K562 (cell line): ENCODE data around the gene PHB1. TPM values are rescaled to one million over a fixed set of nuclear protein-coding genes. Genes with fewer than 3 reads are reported as not detected.
A peak's percentile ranks its signal among the peaks of the same experiment; 100 is the strongest.

Experiments used
- ATAC-seq: fragments of 200-7000 bp; cut with Tn5 transposase; 3 replicates; pipeline ENCODE4 v1.9.1; 2020; ENCODE audit warnings: moderate library complexity
- BruUV-seq: library from RNA; stranded (reverse); fragments of 400-500 nt; replicated peaks from 2 replicates; lab custom pipeline; 2021; lab: Mats Ljungman, UMichigan
- CTCF ChIA-PET: fragments of 300-600 bp; formaldehyde crosslinking; extraction: SDS; loops from one replicate; lab custom pipeline; 2021; ENCODE audit warnings: low intra/inter-chr PET ratio; lab: Yijun Ruan, JAX
- POLR2A ChIA-PET: fragments of 300-600, 350-650 bp; sonication (Branson Sonifier 250); formaldehyde crosslinking; extraction: SDS; loops from one replicate; lab custom pipeline; 2021; ENCODE audit warnings: antibody characterized with exemption, inconsistent platforms; lab: Yijun Ruan, JAX
- DNase-seq, 4 experiments: peaks; one replicate each; pipeline versions ENCODE4 v3.0.0 to v3.0.0-alpha.2; 2011 to 2018; ENCODE audit warnings: low spot score in 3 of 4, mixed read lengths in 3 of 4; ENCODE audit errors: extremely low read depth in 1 of 4
- FAIRE-seq: peaks from 2 replicates; lab custom pipeline; 2011; peaks lifted over from hg19 to GRCh38; lab: Jason Lieb, UNC
- H2AFZ ChIP-seq: 2 replicates; pipeline ENCODE4 v1.6.0; 2011; ENCODE audit warnings: low read depth, low read length, control low read depth, inconsistent platforms
- H3K27ac ChIP-seq: fragments of 200-600 bp; 3 replicates; pipeline ENCODE4 v1.8.0; 2011; ENCODE audit warnings: low read depth, mild to moderate bottlenecking, control low read depth, inconsistent platforms, low read length, moderate library complexity, mixed read lengths; ENCODE audit errors: extremely low read depth
- H3K27me3 ChIP-seq, 2 experiments: fragments of 300-600 bp in 1 of 2; 2 replicates in 1 of 2; 3 replicates in 1 of 2; pipeline versions ENCODE4 v1.6.0 to v1.8.0; 2011; ENCODE audit warnings: inconsistent platforms in 2 of 2, low read length in 2 of 2, mild to moderate bottlenecking in 1 of 2, mixed read lengths in 1 of 2, moderate library complexity in 1 of 2; ENCODE audit not compliant: control insufficient read depth in 2 of 2, insufficient read depth in 2 of 2
- H3K36me3 ChIP-seq: fragments of 300-600 bp; 3 replicates; pipeline ENCODE4 v1.8.0; 2011; ENCODE audit warnings: mild to moderate bottlenecking, low read length, inconsistent platforms; ENCODE audit not compliant: control insufficient read depth, insufficient read depth
- H3K4me1 ChIP-seq, 2 experiments: fragments of 200-600 bp in 1 of 2; replicated peaks in 1 of 2; 2 replicates in 1 of 2; 3 replicates in 1 of 2; pipeline versions ENCODE4 v1.5.1 to v1.8.0; 2011; ENCODE audit warnings: inconsistent platforms in 2 of 2, low read length in 2 of 2, mild to moderate bottlenecking in 1 of 2, mixed read lengths in 1 of 2, moderate library complexity in 1 of 2; ENCODE audit not compliant: control insufficient read depth in 2 of 2, insufficient read depth in 2 of 2
- H3K4me2 ChIP-seq: 2 replicates; pipeline ENCODE4 v1.6.1; 2011; ENCODE audit warnings: low read length, control low read depth, inconsistent platforms, mixed read lengths; ENCODE audit not compliant: insufficient read depth
- H3K4me3 ChIP-seq: fragments of 200-600 bp; sonication (generic), shearing (Covaris generic); 2 replicates; pipeline ENCODE4 v1.5.1; 2016; ENCODE audit warnings: control low read depth, inconsistent platforms
- H3K79me2 ChIP-seq: fragments of 200-600 bp; 3 replicates; pipeline ENCODE4 v1.8.0; 2011; ENCODE audit warnings: low read length, inconsistent platforms; ENCODE audit not compliant: control insufficient read depth, insufficient read depth
- H3K9ac ChIP-seq, 2 experiments: 2 replicates each; pipeline versions ENCODE4 v1.6.0 to v1.6.1; 2011; ENCODE audit warnings: low read depth in 2 of 2, low read length in 2 of 2, control low read depth in 1 of 2, inconsistent platforms in 1 of 2, mild to moderate bottlenecking in 1 of 2, mixed read lengths in 1 of 2; ENCODE audit not compliant: insufficient read depth in 1 of 2
- H3K9me1 ChIP-seq: one replicate; pipeline ENCODE4 v1.6.0; 2011; ENCODE audit warnings: inconsistent platforms, mild to moderate bottlenecking, low read length, moderate library complexity; ENCODE audit not compliant: control insufficient read depth, insufficient read depth
- H3K9me3 ChIP-seq: replicated peaks from 2 replicates; pipeline ENCODE4 v1.5.1; 2011; ENCODE audit warnings: low read depth, low read length, inconsistent platforms; ENCODE audit not compliant: control insufficient read depth, insufficient read depth
- H4K20me1 ChIP-seq: replicated peaks from 2 replicates; pipeline ENCODE4 v1.6.1; 2011; ENCODE audit warnings: low read length, inconsistent platforms, mixed read lengths; ENCODE audit not compliant: control insufficient read depth, insufficient read depth
- CREB3 ChIP-seq: fragments of 450-650 bp; conservative IDR thresholded peaks from 2 replicates; pipeline ENCODE4 v1.6.1; 2016; ENCODE audit warnings: missing genetic modification characterization, low read depth, mild to moderate bottlenecking, missing compliant biosample characterization, moderate library complexity
- CSDE1 ChIP-seq, 2 experiments: fragments of 450-650 bp; IDR thresholded peaks; 2 replicates each; pipeline ENCODE4 v1.6.1; 2016; ENCODE audit warnings: mild to moderate bottlenecking in 1 of 2
- EGR1 ChIP-seq: fragments of 450-650 bp; conservative IDR thresholded peaks from 2 replicates; pipeline ENCODE4 v1.6.1; 2017; ENCODE audit warnings: mild to moderate bottlenecking
- HBP1 ChIP-seq: fragments of 450-650 bp; formaldehyde crosslinking; IDR thresholded peaks from 2 replicates; pipeline ENCODE4 v1.4.0; 2022; ENCODE audit warnings: missing genetic modification characterization
- MTA3 ChIP-seq: fragments of 450-650 bp; formaldehyde crosslinking; IDR thresholded peaks from 2 replicates; pipeline ENCODE4 v1.6.1; 2017; ENCODE audit warnings: mild to moderate bottlenecking, borderline replicate concordance
- NFIC ChIP-seq: fragments of 450-650 bp; IDR thresholded peaks from 2 replicates; pipeline ENCODE4 v1.6.1; 2017; ENCODE audit warnings: mild to moderate bottlenecking, inconsistent platforms
- NFYB ChIP-seq: IDR thresholded peaks from 2 replicates; pipeline ENCODE4 v1.6.1; 2011; ENCODE audit warnings: mild to moderate bottlenecking, moderate library complexity; ENCODE audit not compliant: insufficient read length; ENCODE audit errors: extremely low read depth
- RFX1 ChIP-seq: fragments of 450-650 bp; IDR thresholded peaks from 2 replicates; pipeline ENCODE4 v1.6.1; 2016; ENCODE audit warnings: mild to moderate bottlenecking, moderate library complexity
- SMAD1 ChIP-seq: fragments of 150-350 bp; IDR thresholded peaks from 2 replicates; pipeline ENCODE4 v1.6.1; 2014; ENCODE audit warnings: low read length, low read depth; ENCODE audit not compliant: partially characterized antibody
- SP2 ChIP-seq: IDR thresholded peaks from 2 replicates; pipeline ENCODE4 v1.6.1; 2011; ENCODE audit warnings: mild to moderate bottlenecking, low read depth, low read length, moderate library complexity; ENCODE audit not compliant: poor library complexity, severe bottlenecking; ENCODE audit errors: extremely low read depth
- STAG1 ChIP-seq: sonication (generic); formaldehyde crosslinking; IDR thresholded peaks from 2 replicates; pipeline ENCODE4 v1.5.0; 2020; ENCODE audit warnings: missing genetic modification reagents, borderline replicate concordance
- TBP ChIP-seq: optimal IDR thresholded peaks from 2 replicates; pipeline ENCODE3; 2011; ENCODE audit warnings: low read depth, low read length, improper control_type of control experiment
- U2AF1 ChIP-seq: fragments of 200-400 bp; formaldehyde crosslinking; optimal IDR thresholded peaks from 2 replicates; pipeline ENCODE3; 2017; ENCODE audit warnings: mild to moderate bottlenecking, low read depth, low read length, moderate library complexity
- ZFP91 ChIP-seq: sonication (generic); formaldehyde crosslinking; IDR thresholded peaks from 2 replicates; pipeline ENCODE4 v1.8.0; 2022; ENCODE audit warnings: mild to moderate bottlenecking, missing genetic modification reagents
- ZNF695 ChIP-seq: fragments of 450-650 bp; formaldehyde crosslinking; IDR thresholded peaks from 2 replicates; pipeline ENCODE4 v1.4.0; 2020; ENCODE audit warnings: mild to moderate bottlenecking, moderate library complexity
- WGBS: fragments of 100-300 bp; shearing (Covaris generic); methylation state at CpG from one replicate; pipeline ENCODE4 v1.1.6; 2016; ENCODE audit warnings: low coverage, mixed read lengths; ENCODE audit not compliant: insufficient coverage; ENCODE audit errors: missing lambda C conversion rate; 5-methylcytosine and 5-hydroxymethylcytosine counted together
- in situ Hi-C: fragments of 300-500 bp; cut with MboI; formaldehyde crosslinking; loops from 4 replicates; pipeline ENCODE4 v1.15.0; 2018; ENCODE audit warnings: inconsistent platforms, mixed read lengths
- intact Hi-C: fragments of 100-400 bp; cut with micrococcal nuclease; formaldehyde crosslinking; loops from 2 replicates; pipeline ENCODE4 v1.14.2; 2022
- polyA plus RNA-seq, 8 experiments: library from polyadenylated mRNA; depleted of rRNA in 4 of 8; stranded (reverse) in 5 of 8; unstranded in 3 of 8; fragments of >200 nt; fragmentation: Nextera tagmentation in 2 of 8; fragmentation: Illumina TruSeq in 1 of 8; extraction: Ambion mirVana in 2 of 8; extraction: Trizol in 1 of 8; gene quantifications; 2 replicates each; pipeline versions ENCODE4 v1.2.1 to v1.2.3, GENCODE V29; 2011 to 2014; ENCODE audit warnings: inconsistent platforms in 1 of 8, missing spikeins in 1 of 8
- total RNA-seq, 7 experiments: library from RNA; depleted of rRNA in 6 of 7; stranded (reverse); fragments of >200 nt in 6 of 7; fragmentation: Illumina TruSeq in 2 of 7; extraction: Trizol in 2 of 7; gene quantifications; 2 replicates each; pipeline versions ENCODE4 v1.2.1 to v1.2.3, GENCODE V29; 2011 to 2021; ENCODE audit warnings: low replicate concordance in 1 of 7
- TF ChIP-seq, protein P1 (sequence below): sonication (generic); formaldehyde crosslinking; IDR thresholded peaks from 2 replicates; pipeline ENCODE4 v1.9.0; 2022; ENCODE audit warnings: mild to moderate bottlenecking, missing genetic modification reagents
- TF ChIP-seq, protein P2 (sequence below): fragments of 450-650 bp; IDR thresholded peaks from 2 replicates; pipeline ENCODE4 v1.6.1; 2016

The PHB1 gene
- total and polyA plus RNA-seq, 9 of the 15 experiments (the other 6 are each of a cell fraction or from before 2014, with no cell fraction given) = 191 to 818 (median 349) TPM

- no peak for TF ChIP-seq CREB3 (tag)
- TF ChIP-seq SMAD1 = no peak
- no peak for TF ChIP-seq NFIC
- no peak for TF ChIP-seq MTA3
These were observed 38.0 kb upstream of the PHB1 start (continued) for GRCh38 chr17:49452661-49453060.

DNA sequence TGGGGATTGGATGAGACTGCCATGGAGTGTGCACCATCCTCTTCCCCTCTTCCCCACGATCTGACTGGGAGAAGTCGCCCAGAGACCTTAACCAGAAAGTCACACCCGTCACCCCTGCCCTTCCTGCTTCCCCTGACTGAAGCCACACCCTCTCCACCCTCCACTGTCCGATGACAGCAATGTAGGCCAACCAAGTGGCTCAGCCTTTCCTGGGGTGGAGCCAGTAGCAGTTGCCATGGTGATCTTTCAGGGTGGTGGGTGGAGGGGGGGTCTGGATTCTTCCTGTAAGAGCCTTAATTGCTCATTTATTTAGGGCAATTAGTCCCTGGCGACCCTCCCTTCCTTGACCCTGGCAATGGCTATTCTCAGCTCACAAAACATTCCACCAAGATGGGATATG lies 37.5 kb upstream of the PHB1 start:
- H3K27me3 ChIP-seq = peaks cover 23 to 48% of the 10 kb centered on the region in 2 experiments; a peak in 4 of 5 replicates
- H3K4me3 ChIP-seq = no peak overlapping the region
- ChIA-PET POLR2A (no interaction called here), CTCF (no interaction called here)
- in situ Hi-C loops (no loop called here), intact Hi-C loops (no loop called here)
- peak; percentile 44 for FAIRE-seq
- H3K79me2 ChIP-seq = no peaks in the 10 kb centered on the region
- H3K27ac ChIP-seq = no peak overlapping the region
- WGBS = 13% methylated on average over 2 of the region's 5 CpGs
- H3K4me2 ChIP-seq = peak overlapping the region; percentile 58
- H3K9me3 ChIP-seq = no peaks in the 10 kb centered on the region
- peak overlapping the region; percentile 84 for H2AFZ ChIP-seq
- peaks cover 4 to 5% of the 10 kb centered on the region in 2 experiments; a peak in 3 of 5 replicates for H3K4me1 ChIP-seq
- no TSS peak for BruUV-seq
- H3K9ac ChIP-seq = no peak overlapping the region
- peak; percentile 92 for ATAC-seq
- peak; percentile 47 to 78 (median 69) for DNase-seq
- no peaks in the 10 kb centered on the region for H3K36me3 ChIP-seq
- no peaks in the 10 kb centered on the region for H3K9me1 ChIP-seq
- no peaks in the 10 kb centered on the region for H4K20me1 ChIP-seq
- TF ChIP-seq, protein P1, sequence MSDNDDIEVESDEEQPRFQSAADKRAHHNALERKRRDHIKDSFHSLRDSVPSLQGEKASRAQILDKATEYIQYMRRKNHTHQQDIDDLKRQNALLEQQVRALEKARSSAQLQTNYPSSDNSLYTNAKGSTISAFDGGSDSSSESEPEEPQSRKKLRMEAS (CRISPR knock-in tag) = no peak
- TF ChIP-seq ZFP91 (CRISPR knock-in tag) = no peak
- peak; percentile 31 for TF ChIP-seq SP2
- TF ChIP-seq EGR1 = peak; percentile 28; the same call in 1 of the 2 replicates
- peak; percentile 92 for TF ChIP-seq RFX1
- peak; percentile 11 for TF ChIP-seq TBP
- no peak for TF ChIP-seq U2AF1
- TF ChIP-seq STAG1 = no peak
- TF ChIP-seq, protein P2, sequence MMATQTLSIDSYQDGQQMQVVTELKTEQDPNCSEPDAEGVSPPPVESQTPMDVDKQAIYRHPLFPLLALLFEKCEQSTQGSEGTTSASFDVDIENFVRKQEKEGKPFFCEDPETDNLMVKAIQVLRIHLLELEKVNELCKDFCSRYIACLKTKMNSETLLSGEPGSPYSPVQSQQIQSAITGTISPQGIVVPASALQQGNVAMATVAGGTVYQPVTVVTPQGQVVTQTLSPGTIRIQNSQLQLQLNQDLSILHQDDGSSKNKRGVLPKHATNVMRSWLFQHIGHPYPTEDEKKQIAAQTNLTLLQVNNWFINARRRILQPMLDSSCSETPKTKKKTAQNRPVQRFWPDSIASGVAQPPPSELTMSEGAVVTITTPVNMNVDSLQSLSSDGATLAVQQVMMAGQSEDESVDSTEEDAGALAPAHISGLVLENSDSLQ = peak; percentile 95
- TF ChIP-seq HBP1 (CRISPR knock-in tag) = no peak
- TF ChIP-seq NFYB = peak; percentile 53
- 0 out of 4 replicates have a peak, but pooled peaks of 1 of the 2 experiments have one; percentile 32 for TF ChIP-seq CSDE1 (IDR thresholded peaks at IDR 0.05)
- no peak for TF ChIP-seq ZNF695 (CRISPR knock-in tag)
